HepG2 (cell line): ENCODE measurements around the gene VEZT. TPM values are rescaled to one million over a fixed set of nuclear protein-coding genes. Genes with fewer than 3 reads are reported as not detected.

ENCODE experiments used
- BORCS8-MEF2B ChIP-seq: sonication (generic); formaldehyde crosslinking; IDR thresholded peaks from 2 replicates; pipeline ENCODE4 v1.8.0; 2022; ENCODE audit warnings: mild to moderate bottlenecking, missing genetic modification reagents
- GABPA ChIP-seq, 2 experiments: IDR thresholded peaks; 2 replicates each; pipeline ENCODE4 v1.6.1; 2011 to 2016; ENCODE audit warnings: low read depth in 2 of 2, low read length in 1 of 2, missing biosample characterization in 1 of 2, missing genetic modification characterization in 1 of 2
- GATAD2A ChIP-seq: IDR thresholded peaks from 2 replicates; pipeline ENCODE4 v1.6.1; 2016
- HOXD1 ChIP-seq: sonication (generic); formaldehyde crosslinking; IDR thresholded peaks from 2 replicates; pipeline ENCODE4 v1.5.0; 2020; ENCODE audit warnings: missing genetic modification reagents
- MTA1 ChIP-seq: sonication (generic); formaldehyde crosslinking; IDR thresholded peaks from 2 replicates; pipeline ENCODE4 v1.4.0; 2020; ENCODE audit warnings: missing genetic modification reagents, mild to moderate bottlenecking, borderline replicate concordance
- PAWR ChIP-seq: sonication (generic); formaldehyde crosslinking; IDR thresholded peaks from 2 replicates; pipeline ENCODE4 v1.4.0; 2020; ENCODE audit warnings: missing genetic modification reagents, mild to moderate bottlenecking, borderline replicate concordance
- RARA ChIP-seq: IDR thresholded peaks from 2 replicates; pipeline ENCODE4 v1.6.1; 2016; ENCODE audit warnings: missing genetic modification reagents, missing compliant biosample characterization
- RCOR2 ChIP-seq: IDR thresholded peaks from 2 replicates; pipeline ENCODE4 v1.6.1; 2016; ENCODE audit warnings: missing biosample characterization, missing genetic modification reagents
- RFX5 ChIP-seq: IDR thresholded peaks from 2 replicates; pipeline ENCODE4 v1.6.1; 2011; ENCODE audit warnings: low read depth, low read length, improper control_type of control experiment
- SP140L ChIP-seq: sonication (generic); formaldehyde crosslinking; IDR thresholded peaks from 2 replicates; pipeline ENCODE4 v1.4.0; 2020; ENCODE audit warnings: missing genetic modification reagents, borderline replicate concordance
- WIZ ChIP-seq: sonication (generic); formaldehyde crosslinking; IDR thresholded peaks from 2 replicates; pipeline ENCODE4 v1.5.1; 2020; ENCODE audit warnings: mild to moderate bottlenecking, missing genetic modification reagents
- ZBTB38 ChIP-seq: sonication (generic); formaldehyde crosslinking; IDR thresholded peaks from 2 replicates; pipeline ENCODE4 v1.5.1; 2020; ENCODE audit warnings: mild to moderate bottlenecking, missing genetic modification reagents
- ZNF329 ChIP-seq: sonication (generic); formaldehyde crosslinking; IDR thresholded peaks from 2 replicates; pipeline ENCODE4 v1.9.0; 2021; ENCODE audit warnings: low read depth, mild to moderate bottlenecking, missing genetic modification reagents
- ZNF558 ChIP-seq: sonication (generic); formaldehyde crosslinking; IDR thresholded peaks from 2 replicates; pipeline ENCODE4 v1.9.0; 2022; ENCODE audit warnings: mild to moderate bottlenecking, missing genetic modification reagents, borderline replicate concordance
- ZNF841 ChIP-seq: sonication (generic); formaldehyde crosslinking; IDR thresholded peaks from 2 replicates; pipeline ENCODE4 v1.8.1; 2023; ENCODE audit warnings: missing genetic modification reagents, borderline replicate concordance
- polyA plus RNA-seq, 8 experiments: library from polyadenylated mRNA; depleted of rRNA in 3 of 8; stranded (reverse) in 7 of 8; unstranded in 1 of 8; fragments of >200 nt; fragmentation: Illumina TruSeq in 4 of 8; extraction: Trizol in 4 of 8; gene quantifications; 2 replicates each; pipeline versions ENCODE4 v1.2.1 to v1.2.3, GENCODE V29; 2011 to 2016; ENCODE audit warnings: low read depth in 4 of 8, missing spikeins in 1 of 8, mixed read lengths in 1 of 8; ENCODE audit not compliant: insufficient read depth in 1 of 8
- total RNA-seq, 5 experiments: library from RNA; depleted of rRNA; stranded (reverse); fragments of >200 nt; fragmentation: Illumina TruSeq; extraction: Trizol; gene quantifications; 2 replicates each; pipeline ENCODE4 v1.2.3, GENCODE V29; 2016; ENCODE audit warnings: low read depth in 1 of 5
- TF ChIP-seq, protein P1 (sequence below), 2 experiments: fragments of 450-650 bp in 1 of 2; sonication (generic) in 1 of 2; formaldehyde crosslinking in 1 of 2; IDR thresholded peaks; 2 replicates each; pipeline versions ENCODE4 v1.6.1 to v1.8.0; 2016 to 2022; ENCODE audit warnings: antibody characterized with exemption in 1 of 2, mild to moderate bottlenecking in 1 of 2, missing genetic modification reagents in 1 of 2
- TF ChIP-seq, protein P2 (sequence below): sonication (generic); formaldehyde crosslinking; IDR thresholded peaks from 2 replicates; pipeline ENCODE4 v1.9.0; 2022; ENCODE audit warnings: low read depth, missing genetic modification reagents
- TF ChIP-seq, protein P3 (sequence below): sonication (generic); formaldehyde crosslinking; IDR thresholded peaks from 2 replicates; pipeline ENCODE4 v1.9.0; 2021; ENCODE audit warnings: missing genetic modification reagents, borderline replicate concordance

VEZT gene
- total and polyA plus RNA-seq, 2 of the 13 experiments (the other 11 are each of a cell fraction or from before 2014, with no cell fraction given): 35.5 to 51.6 TPM

DNA sequence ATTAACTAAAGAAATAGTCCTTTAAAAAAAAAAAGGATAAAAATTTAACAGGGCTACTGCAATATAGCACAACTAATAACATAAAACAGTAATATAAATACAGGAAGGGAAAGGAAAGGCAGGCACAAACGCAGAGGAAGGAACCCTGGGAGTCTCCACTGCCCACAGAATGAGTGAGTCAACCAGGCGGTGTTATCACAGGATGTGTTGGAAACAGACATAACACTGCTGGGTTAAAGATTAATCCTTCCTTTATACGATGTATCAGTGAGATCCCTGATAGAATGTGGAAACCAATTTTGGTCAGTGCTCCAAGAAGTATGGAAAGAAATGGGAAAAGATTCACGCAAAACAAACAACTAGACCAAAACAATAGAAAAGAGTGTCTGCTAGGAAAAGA is 48.2 kb upstream of the VEZT start (continued):
- TF ChIP-seq, protein P1, sequence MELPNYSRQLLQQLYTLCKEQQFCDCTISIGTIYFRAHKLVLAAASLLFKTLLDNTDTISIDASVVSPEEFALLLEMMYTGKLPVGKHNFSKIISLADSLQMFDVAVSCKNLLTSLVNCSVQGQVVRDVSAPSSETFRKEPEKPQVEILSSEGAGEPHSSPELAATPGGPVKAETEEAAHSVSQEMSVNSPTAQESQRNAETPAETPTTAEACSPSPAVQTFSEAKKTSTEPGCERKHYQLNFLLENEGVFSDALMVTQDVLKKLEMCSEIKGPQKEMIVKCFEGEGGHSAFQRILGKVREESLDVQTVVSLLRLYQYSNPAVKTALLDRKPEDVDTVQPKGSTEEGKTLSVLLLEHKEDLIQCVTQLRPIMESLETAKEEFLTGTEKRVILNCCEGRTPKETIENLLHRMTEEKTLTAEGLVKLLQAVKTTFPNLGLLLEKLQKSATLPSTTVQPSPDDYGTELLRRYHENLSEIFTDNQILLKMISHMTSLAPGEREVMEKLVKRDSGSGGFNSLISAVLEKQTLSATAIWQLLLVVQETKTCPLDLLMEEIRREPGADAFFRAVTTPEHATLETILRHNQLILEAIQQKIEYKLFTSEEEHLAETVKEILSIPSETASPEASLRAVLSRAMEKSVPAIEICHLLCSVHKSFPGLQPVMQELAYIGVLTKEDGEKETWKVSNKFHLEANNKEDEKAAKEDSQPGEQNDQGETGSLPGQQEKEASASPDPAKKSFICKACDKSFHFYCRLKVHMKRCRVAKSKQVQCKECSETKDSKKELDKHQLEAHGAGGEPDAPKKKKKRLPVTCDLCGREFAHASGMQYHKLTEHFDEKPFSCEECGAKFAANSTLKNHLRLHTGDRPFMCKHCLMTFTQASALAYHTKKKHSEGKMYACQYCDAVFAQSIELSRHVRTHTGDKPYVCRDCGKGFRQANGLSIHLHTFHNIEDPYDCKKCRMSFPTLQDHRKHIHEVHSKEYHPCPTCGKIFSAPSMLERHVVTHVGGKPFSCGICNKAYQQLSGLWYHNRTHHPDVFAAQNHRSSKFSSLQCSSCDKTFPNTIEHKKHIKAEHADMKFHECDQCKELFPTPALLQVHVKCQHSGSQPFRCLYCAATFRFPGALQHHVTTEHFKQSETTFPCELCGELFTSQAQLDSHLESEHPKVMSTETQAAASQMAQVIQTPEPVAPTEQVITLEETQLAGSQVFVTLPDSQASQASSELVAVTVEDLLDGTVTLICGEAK (IDR thresholded peaks at IDR 0.05): no peak
- TF ChIP-seq, protein P1 (CRISPR knock-in tag; IDR thresholded peaks at IDR 0.05): no peak
- TF ChIP-seq HOXD1: no peak
- TF ChIP-seq BORCS8-MEF2B (CRISPR knock-in tag): no peak
- TF ChIP-seq ZNF558 (CRISPR knock-in tag): no peak
- TF ChIP-seq, protein P2, sequence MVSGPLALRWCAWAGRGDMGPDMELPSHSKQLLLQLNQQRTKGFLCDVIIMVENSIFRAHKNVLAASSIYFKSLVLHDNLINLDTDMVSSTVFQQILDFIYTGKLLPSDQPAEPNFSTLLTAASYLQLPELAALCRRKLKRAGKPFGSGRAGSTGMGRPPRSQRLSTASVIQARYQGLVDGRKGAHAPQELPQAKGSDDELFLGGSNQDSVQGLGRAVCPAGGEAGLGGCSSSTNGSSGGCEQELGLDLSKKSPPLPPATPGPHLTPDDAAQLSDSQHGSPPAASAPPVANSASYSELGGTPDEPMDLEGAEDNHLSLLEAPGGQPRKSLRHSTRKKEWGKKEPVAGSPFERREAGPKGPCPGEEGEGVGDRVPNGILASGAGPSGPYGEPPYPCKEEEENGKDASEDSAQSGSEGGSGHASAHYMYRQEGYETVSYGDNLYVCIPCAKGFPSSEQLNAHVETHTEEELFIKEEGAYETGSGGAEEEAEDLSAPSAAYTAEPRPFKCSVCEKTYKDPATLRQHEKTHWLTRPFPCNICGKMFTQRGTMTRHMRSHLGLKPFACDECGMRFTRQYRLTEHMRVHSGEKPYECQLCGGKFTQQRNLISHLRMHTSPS: no peak
- TF ChIP-seq ZNF329 (CRISPR knock-in tag): no peak
- no peak for TF ChIP-seq ZNF841 (CRISPR knock-in tag)
- TF ChIP-seq GATAD2A (CRISPR knock-in tag): peak; percentile 43; the same call in 1 of the 2 replicates
- TF ChIP-seq, protein P3, sequence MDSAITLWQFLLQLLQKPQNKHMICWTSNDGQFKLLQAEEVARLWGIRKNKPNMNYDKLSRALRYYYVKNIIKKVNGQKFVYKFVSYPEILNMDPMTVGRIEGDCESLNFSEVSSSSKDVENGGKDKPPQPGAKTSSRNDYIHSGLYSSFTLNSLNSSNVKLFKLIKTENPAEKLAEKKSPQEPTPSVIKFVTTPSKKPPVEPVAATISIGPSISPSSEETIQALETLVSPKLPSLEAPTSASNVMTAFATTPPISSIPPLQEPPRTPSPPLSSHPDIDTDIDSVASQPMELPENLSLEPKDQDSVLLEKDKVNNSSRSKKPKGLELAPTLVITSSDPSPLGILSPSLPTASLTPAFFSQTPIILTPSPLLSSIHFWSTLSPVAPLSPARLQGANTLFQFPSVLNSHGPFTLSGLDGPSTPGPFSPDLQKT (CRISPR knock-in tag): no peak
- no peak for TF ChIP-seq RCOR2
- no peak for TF ChIP-seq GABPA (IDR thresholded peaks at IDR 0.05; ENCODE audit: low read depth, low read length)
- TF ChIP-seq GABPA (CRISPR knock-in tag; IDR thresholded peaks at IDR 0.05; ENCODE audit: low read depth): peak; percentile 26; the same call in 1 of the 2 replicates
- TF ChIP-seq WIZ (CRISPR knock-in tag): no peak
- no peak for TF ChIP-seq SP140L (CRISPR knock-in tag)
- no peak for TF ChIP-seq RFX5
- TF ChIP-seq PAWR (CRISPR knock-in tag): no peak
- TF ChIP-seq RARA (CRISPR knock-in tag): no peak
- TF ChIP-seq ZBTB38 (CRISPR knock-in tag): no peak
- TF ChIP-seq MTA1: no peak
